Mammary epithelial cell (primary cell): ENCODE data around the gene RAB20.

ENCODE experiments used
- CTCF ChIP-seq, 2 donors: IDR thresholded peaks in 1 of 2; conservative IDR thresholded peaks in 1 of 2; 2 replicates each; pipeline ENCODE4 v1.5.1; 2011 to 2012; ENCODE audit warnings: inconsistent platforms in 2 of 2, low read length in 2 of 2, mild to moderate bottlenecking in 2 of 2, control low read depth in 1 of 2, low read depth in 1 of 2; ENCODE audit not compliant: insufficient read depth in 1 of 2; ENCODE audit errors: extremely low read depth in 1 of 2
- EZH2 ChIP-seq: IDR thresholded peaks from 2 replicates; pipeline ENCODE4 v1.6.1; 2012; ENCODE audit warnings: low read length, inconsistent platforms, borderline replicate concordance

GRCh38 chr13:110581506-110582185, 20.1 kb upstream of the RAB20 start:
- TF ChIP-seq EZH2 (no peak), CTCF (conservative IDR thresholded peaks at IDR 0.05 in 1 of 2, IDR thresholded peaks at IDR 0.05 in 1 of 2; ENCODE audit: extremely low read depth in 1 of 2, insufficient read depth in 1 of 2, low read depth in 1 of 2, low read length in 2 of 2) (no peak)
